ENCODE results near the gene PDIA5. TPM values are rescaled to one million over a fixed set of nuclear protein-coding genes. Genes with fewer than 3 reads are reported as not detected.
"Not testable (repeated sequence)": the region's sequence is repeated elsewhere in the genome, so short reads cannot be mapped to it uniquely, and the experiment has no call there.

The PDIA5 gene
- total RNA-seq, 1 donor from 2014 or later, result 19.3 TPM

- intact Hi-C loops (cut with micrococcal nuclease), result no loop called here
Observed at GRCh38 chr3:123143669-123144411, 77.0 kb downstream of the PDIA5 start.

- intact Hi-C loops (cut with micrococcal nuclease), result no loop called here
Observed at GRCh38 chr3:123147754-123148535, 81.1 kb downstream of the PDIA5 start.

- intact Hi-C loops (cut with micrococcal nuclease), result no loop called here
Observed at GRCh38 chr3:123148772-123149171, 81.9 kb downstream of the PDIA5 start.

- intact Hi-C loops (cut with micrococcal nuclease), result no loop called here
Observed at GRCh38 chr3:123149525-123149924, 82.7 kb downstream of the PDIA5 start.

- intact Hi-C loops (cut with micrococcal nuclease), result no loop called here
Observed at GRCh38 chr3:123150449-123151215, 83.8 kb downstream of the PDIA5 start.

- intact Hi-C loops (cut with micrococcal nuclease), result no loop called here
Observed at GRCh38 chr3:123151251-123151705, 84.5 kb downstream of the PDIA5 start.

- intact Hi-C loops (cut with micrococcal nuclease), result not testable (repeated sequence)
Observed at GRCh38 chr3:123151853-123152420, 85.1 kb downstream of the PDIA5 start.

- intact Hi-C loops (cut with micrococcal nuclease), result no loop called here
Observed at GRCh38 chr3:123152687-123153086, 85.9 kb downstream of the PDIA5 start.

- intact Hi-C loops (cut with micrococcal nuclease), result no loop called here
Observed at GRCh38 chr3:123153125-123154019, 86.5 kb downstream of the PDIA5 start.

- intact Hi-C loops (cut with micrococcal nuclease), result no loop called here
Observed at GRCh38 chr3:123154020-123154985, 87.5 kb downstream of the PDIA5 start.

- intact Hi-C loops (cut with micrococcal nuclease), result no loop called here
Observed at GRCh38 chr3:123155471-123156011, 88.7 kb downstream of the PDIA5 start.

GRCh38 chr3:123156276-123156995 is 89.6 kb downstream of the PDIA5 start:
- intact Hi-C loops (cut with micrococcal nuclease), result no loop called here

GRCh38 chr3:123157209-123157597 is 90.4 kb downstream of the PDIA5 start:
- intact Hi-C loops (cut with micrococcal nuclease), result no loop called here

- intact Hi-C loops (cut with micrococcal nuclease), result no loop called here
Observed at GRCh38 chr3:123157598-123158287, 90.9 kb downstream of the PDIA5 start.

- intact Hi-C loops (cut with micrococcal nuclease), result no loop called here
Observed at GRCh38 chr3:123158330-123158729, 91.5 kb downstream of the PDIA5 start.

GRCh38 chr3:123158899-123159390 is 92.1 kb downstream of the PDIA5 start:
- intact Hi-C loops (cut with micrococcal nuclease), result no loop called here

- intact Hi-C loops (cut with micrococcal nuclease), result no loop called here
Observed at GRCh38 chr3:123159926-123160635, 93.3 kb downstream of the PDIA5 start.
